HL-60/S4 treated with phorbol 12-myristate 13-acetate at 8.2 ng/mL for 4 days and 3 days (cell line): ENCODE results near the gene HIBCH.
"Not testable (repeated sequence)": the region's sequence is repeated elsewhere in the genome, so short reads cannot be mapped to it uniquely, and the experiment has no call there.

Source experiments
- in situ Hi-C: fragments of 300-500 bp; cut with MboI; formaldehyde crosslinking; loops from 2 replicates; pipeline ENCODE4 v1.15.0; 2022; ENCODE audit warnings: low sequenced_read_pairs

Gene HIBCH

GRCh38 chr2:190255676-190256075, 64.0 kb downstream of the HIBCH start:
- in situ Hi-C loops = no loop called here

GRCh38 chr2:190254063-190254850, 65.4 kb downstream of the HIBCH start:
- in situ Hi-C loops = no loop called here

GRCh38 chr2:190250421-190250820, 69.2 kb downstream of the HIBCH start:
- in situ Hi-C loops = no loop called here

- in situ Hi-C loops = no loop called here
These were observed 84.0 kb downstream of the HIBCH start for GRCh38 chr2:190235551-190236075.

- in situ Hi-C loops = no loop called here
These were observed 84.5 kb downstream of the HIBCH start for GRCh38 chr2:190235101-190235500.

GRCh38 chr2:190223989-190224388, 95.6 kb downstream of the HIBCH start:
- in situ Hi-C loops = not testable (repeated sequence)

GRCh38 chr2:190222745-190223144, 96.9 kb downstream of the HIBCH start:
- in situ Hi-C loops = not testable (repeated sequence)

GRCh38 chr2:190221429-190221828, 98.2 kb downstream of the HIBCH start:
- in situ Hi-C loops = no loop called here

- in situ Hi-C loops = no loop called here
These were observed 100.4 kb downstream of the HIBCH start for GRCh38 chr2:190219186-190219585.

- in situ Hi-C loops = no loop called here
These were observed 102.0 kb downstream of the HIBCH start for GRCh38 chr2:190217616-190218015.

GRCh38 chr2:190216829-190217228, 102.8 kb downstream of the HIBCH start:
- in situ Hi-C loops = no loop called here

- in situ Hi-C loops = no loop called here
These were observed 104.0 kb downstream of the HIBCH start for GRCh38 chr2:190215620-190216019.

GRCh38 chr2:190214426-190215194, 105.0 kb downstream of the HIBCH start:
- in situ Hi-C loops = no loop called here

- in situ Hi-C loops = no loop called here
These were observed 105.9 kb downstream of the HIBCH start for GRCh38 chr2:190213441-190214335.

- in situ Hi-C loops = no loop called here
These were observed 109.2 kb downstream of the HIBCH start for GRCh38 chr2:190210471-190210870.

- in situ Hi-C loops = no loop called here
These were observed 110.1 kb downstream of the HIBCH start for GRCh38 chr2:190209559-190209958.

GRCh38 chr2:190207930-190208329, 111.7 kb downstream of the HIBCH start:
- in situ Hi-C loops = no loop called here

- in situ Hi-C loops = no loop called here
These were observed 114.0 kb downstream of the HIBCH start for GRCh38 chr2:190205657-190206056.

GRCh38 chr2:190202604-190203003, 117.0 kb downstream of the HIBCH start:
- in situ Hi-C loops = no loop called here

GRCh38 chr2:190202018-190202417, 117.6 kb downstream of the HIBCH start:
- in situ Hi-C loops = no loop called here

GRCh38 chr2:190200603-190201002, 119.0 kb downstream of the HIBCH start:
- in situ Hi-C loops = no loop called here
